ENCODE data around the gene MZT1.

MZT1 gene

GRCh38 chr13:72680353-72680752 lies 47.1 kb downstream of the MZT1 start:
- DNase-seq (ENCODE audit: low spot score), result no peak

GRCh38 chr13:72678312-72678711 lies 49.1 kb downstream of the MZT1 start:
- no peak for DNase-seq (ENCODE audit: low spot score)

- no peak for DNase-seq (ENCODE audit: low spot score)
Measured at GRCh38 chr13:72677431-72677830, 50.0 kb downstream of the MZT1 start.

- no peak for DNase-seq (ENCODE audit: low spot score)
Measured at GRCh38 chr13:72666391-72666790, 61.0 kb downstream of the MZT1 start.

- no peak for DNase-seq (ENCODE audit: low spot score)
Measured at GRCh38 chr13:72662548-72662947, 64.9 kb downstream of the MZT1 start.

Measured in AG20443 (cell line).